Nephron (organoid): ENCODE data around the gene NIT1.
A peak's percentile ranks its signal among the peaks of the same experiment; 100 is the strongest.

Experiments used
- H3K27ac Mint-ChIP-seq, 3 experiments: 2 replicates each; pipeline ENCODE4 v1.8.0; 2020; ENCODE audit warnings: mixed read lengths in 3 of 3, mild to moderate bottlenecking in 2 of 3, moderate library complexity in 1 of 3
- H3K27me3 Mint-ChIP-seq: 2 replicates; pipeline ENCODE4 v1.8.0; 2021; ENCODE audit warnings: low read depth, mild to moderate bottlenecking, moderate library complexity, mixed read lengths
- H3K36me3 Mint-ChIP-seq: 2 replicates; pipeline ENCODE4 v1.8.0; 2020; ENCODE audit warnings: low read depth, mixed read lengths
- H3K4me1 Mint-ChIP-seq: 2 replicates; pipeline ENCODE4 v1.8.0; 2020; ENCODE audit warnings: mixed read lengths
- H3K4me3 Mint-ChIP-seq, 3 experiments: 2 replicates each; pipeline ENCODE4 v1.8.0; 2020; ENCODE audit warnings: mild to moderate bottlenecking in 3 of 3, mixed read lengths in 3 of 3, moderate library complexity in 2 of 3
- H3K9me3 Mint-ChIP-seq: 2 replicates; pipeline ENCODE4 v1.8.0; 2020; ENCODE audit warnings: mixed read lengths
- CTCF ChIP-seq, 3 experiments: fragments of 200-600 bp; sonication (generic); IDR thresholded peaks; one replicate each; pipeline ENCODE4 v1.5.0; 2021; ENCODE audit warnings: antibody characterized with exemption in 3 of 3; ENCODE audit not compliant: unreplicated experiment in 3 of 3

The NIT1 gene

GRCh38 chr1:161130266-161130665, 12.4 kb downstream of the NIT1 start:
- H3K9me3 Mint-ChIP-seq = no peaks in the 10 kb centered on the region
- peak overlapping the region in 1 of 3 experiments; percentile 99 for H3K27ac Mint-ChIP-seq
- peaks cover 39% of the 10 kb centered on the region for H3K4me1 Mint-ChIP-seq
- no peak for TF ChIP-seq CTCF (IDR thresholded peaks at IDR 0.05; ENCODE audit: unreplicated experiment in 3 of 3)
- no peaks in the 10 kb centered on the region for H3K27me3 Mint-ChIP-seq
- peaks cover 39% of the 10 kb centered on the region for H3K36me3 Mint-ChIP-seq
- no peak overlapping the region for H3K4me3 Mint-ChIP-seq

- peaks cover 43% of the 10 kb centered on the region for H3K4me1 Mint-ChIP-seq
- no peaks in the 10 kb centered on the region for H3K27me3 Mint-ChIP-seq
- H3K27ac Mint-ChIP-seq = peak overlapping the region in 1 of 3 experiments; percentile 99
- no peak overlapping the region for H3K4me3 Mint-ChIP-seq
- peaks cover 27% of the 10 kb centered on the region for H3K36me3 Mint-ChIP-seq
- TF ChIP-seq CTCF (IDR thresholded peaks at IDR 0.05; ENCODE audit: unreplicated experiment in 3 of 3) = no peak
- H3K9me3 Mint-ChIP-seq = no peaks in the 10 kb centered on the region
These were observed 13.9 kb downstream of the NIT1 start for GRCh38 chr1:161131523-161132409.

GRCh38 chr1:161132410-161133219, 14.7 kb downstream of the NIT1 start, which contains the start of gene DEDD:
TSS of gene DEDD (minus strand) at chr1:161132667. CDS start at chr1:161124462, 8,205 bp downstream.
- H3K36me3 Mint-ChIP-seq = peaks cover 18% of the 10 kb centered on the region

GRCh38 chr1:161133220-161133740, 15.4 kb downstream of the NIT1 start:
- H3K27me3 Mint-ChIP-seq = no peaks in the 10 kb centered on the region
- peaks cover 12% of the 10 kb centered on the region for H3K36me3 Mint-ChIP-seq
- no peak overlapping the region for H3K4me3 Mint-ChIP-seq
- peaks cover 44% of the 10 kb centered on the region for H3K4me1 Mint-ChIP-seq
- H3K9me3 Mint-ChIP-seq = no peaks in the 10 kb centered on the region
- no peak for TF ChIP-seq CTCF (IDR thresholded peaks at IDR 0.05; ENCODE audit: unreplicated experiment in 3 of 3)
- no peak overlapping the region for H3K27ac Mint-ChIP-seq

More at GRCh38 chr1:161132410-161133219, 14.7 kb downstream of the NIT1 start, which contains the start of gene DEDD:
- Mint-ChIP-seq H3K9me3 (no peaks in the 10 kb centered on the region), H3K27ac (peak within 1 kb of the TSS in 1 of 3 experiments; percentile 99), H3K4me1 (peaks cover 43% of the 10 kb centered on the region), H3K4me3 (no peak within 1 kb of the TSS), H3K27me3 (no peaks in the 10 kb centered on the region)
- no peak for TF ChIP-seq CTCF (IDR thresholded peaks at IDR 0.05; ENCODE audit: unreplicated experiment in 3 of 3)

GRCh38 chr1:161137881-161138280, 20.0 kb downstream of the NIT1 start:
- peaks cover 31% of the 10 kb centered on the region for H3K4me1 Mint-ChIP-seq
- no peaks in the 10 kb centered on the region for H3K27me3 Mint-ChIP-seq
- H3K36me3 Mint-ChIP-seq = no peaks in the 10 kb centered on the region
- peak overlapping the region; percentile 31 to 70 (median 39) for H3K27ac Mint-ChIP-seq
- no peak for TF ChIP-seq CTCF (IDR thresholded peaks at IDR 0.05; ENCODE audit: unreplicated experiment in 3 of 3)
- H3K4me3 Mint-ChIP-seq = no peak overlapping the region
- no peaks in the 10 kb centered on the region for H3K9me3 Mint-ChIP-seq
